Breast epithelium (tissue), 3 donors: ENCODE results near the gene SSR2.

Experiments used
- POLR2A ChIP-seq: fragments of 450-650 bp; IDR thresholded peaks from one replicate; pipeline ENCODE4 v1.6.1; 2016; ENCODE audit warnings: antibody characterized with exemption, mild to moderate bottlenecking, moderate library complexity
- POLR2AphosphoS5 ChIP-seq, 3 donors: sonication (generic); formaldehyde crosslinking; IDR thresholded peaks; one replicate each; pipeline ENCODE4 v1.6.1; 2017; ENCODE audit warnings: antibody characterized with exemption in 3 of 3
- TF ChIP-seq, protein P1 (sequence below), 3 donors: fragments of 450-650 bp; IDR thresholded peaks; one replicate each; pipeline ENCODE4 v1.5.1; 2016 to 2017; ENCODE audit warnings: antibody characterized with exemption in 3 of 3, mild to moderate bottlenecking in 3 of 3, moderate library complexity in 3 of 3

GRCh38 chr1:155973723-155974122 lies 47.0 kb downstream of the SSR2 start:
- TF ChIP-seq, protein P1, sequence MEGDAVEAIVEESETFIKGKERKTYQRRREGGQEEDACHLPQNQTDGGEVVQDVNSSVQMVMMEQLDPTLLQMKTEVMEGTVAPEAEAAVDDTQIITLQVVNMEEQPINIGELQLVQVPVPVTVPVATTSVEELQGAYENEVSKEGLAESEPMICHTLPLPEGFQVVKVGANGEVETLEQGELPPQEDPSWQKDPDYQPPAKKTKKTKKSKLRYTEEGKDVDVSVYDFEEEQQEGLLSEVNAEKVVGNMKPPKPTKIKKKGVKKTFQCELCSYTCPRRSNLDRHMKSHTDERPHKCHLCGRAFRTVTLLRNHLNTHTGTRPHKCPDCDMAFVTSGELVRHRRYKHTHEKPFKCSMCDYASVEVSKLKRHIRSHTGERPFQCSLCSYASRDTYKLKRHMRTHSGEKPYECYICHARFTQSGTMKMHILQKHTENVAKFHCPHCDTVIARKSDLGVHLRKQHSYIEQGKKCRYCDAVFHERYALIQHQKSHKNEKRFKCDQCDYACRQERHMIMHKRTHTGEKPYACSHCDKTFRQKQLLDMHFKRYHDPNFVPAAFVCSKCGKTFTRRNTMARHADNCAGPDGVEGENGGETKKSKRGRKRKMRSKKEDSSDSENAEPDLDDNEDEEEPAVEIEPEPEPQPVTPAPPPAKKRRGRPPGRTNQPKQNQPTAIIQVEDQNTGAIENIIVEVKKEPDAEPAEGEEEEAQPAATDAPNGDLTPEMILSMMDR (IDR thresholded peaks at IDR 0.05), result no peak
- TF ChIP-seq POLR2AphosphoS5 (IDR thresholded peaks at IDR 0.05) (no peak), POLR2A (no peak)
